HCT116 (cell line): ENCODE data around the gene MFSD6. TPM values are rescaled to one million over a fixed set of nuclear protein-coding genes. Genes with fewer than 3 reads are reported as not detected.

Experiments
- ATAC-seq: fragments of 200-7000 bp; cut with Tn5 transposase; 2 replicates; pipeline ENCODE4 v1.9.1; 2020; ENCODE audit warnings: mild to moderate bottlenecking, moderate library complexity
- BruUV-seq: library from RNA; stranded (reverse); fragments of 400-500 nt; replicated peaks from 2 replicates; lab custom pipeline; 2021; lab: Mats Ljungman, UMichigan
- CTCF ChIA-PET: fragments of 300-600 bp; sonication (Branson Sonifier 250); formaldehyde crosslinking; loops from one replicate; lab custom pipeline; 2021; ENCODE audit warnings: antibody characterized with exemption; lab: Charles Lee
- POLR2A ChIA-PET: fragments of 300-600, 350-600 bp; sonication (Branson Sonifier 250); formaldehyde crosslinking; loops from one replicate; lab custom pipeline; 2021; ENCODE audit warnings: antibody characterized with exemption; lab: Charles Lee
- RAD21 ChIA-PET, 2 experiments: fragments of 300-600 bp; sonication (Branson Sonifier 250); formaldehyde crosslinking; loops; one replicate each; lab custom pipeline; 2023; ENCODE audit warnings: low total read pairs in 2 of 2; ENCODE audit not compliant: uncharacterized antibody in 2 of 2, unreplicated experiment in 2 of 2, low non-redundant PET in 1 of 2; lab: Charles Lee
- DNase-seq: peaks from one replicate; pipeline ENCODE4 v3.0.0-alpha.2; 2010; ENCODE audit warnings: low read depth, low spot score
- H2AFZ ChIP-seq: fragments of 200-600 bp; shearing (Covaris generic), sonication (generic); 2 replicates; pipeline ENCODE4 v1.6.1; 2017; ENCODE audit warnings: low read depth, mixed run types, mixed read lengths, antibody characterized with exemption, low read length; ENCODE audit not compliant: poor library complexity, severe bottlenecking
- H3K27ac ChIP-seq: 2 replicates; pipeline ENCODE4 v1.5.1; 2012; ENCODE audit warnings: low read depth, low read length
- H3K27me3 ChIP-seq: fragments of 200-600 bp; sonication (generic); 2 replicates; pipeline ENCODE4 v1.6.1; 2016; ENCODE audit warnings: mixed run types, low read length, mixed read lengths; ENCODE audit not compliant: insufficient read depth
- H3K36me3 ChIP-seq, 2 experiments: fragments of 200-500 bp in 1 of 2; fragments of 200-600 bp in 1 of 2; sonication (Bioruptor generic) in 1 of 2; sonication (generic) in 1 of 2; 2 replicates each; pipeline versions ENCODE4 v1.5.1 to v1.6.1; 2014 to 2016; ENCODE audit warnings: low read length in 2 of 2, inconsistent platforms in 1 of 2, mixed read lengths in 1 of 2, mixed run types in 1 of 2; ENCODE audit not compliant: insufficient read depth in 2 of 2, control insufficient read depth in 1 of 2
- H3K4me1 ChIP-seq, 2 experiments: fragments of 200-600 bp in 1 of 2; sonication (generic) in 1 of 2; 2 replicates each; pipeline versions ENCODE4 v1.5.1 to v1.6.1; 2012 to 2017; ENCODE audit warnings: low read length in 2 of 2, inconsistent platforms in 1 of 2, mild to moderate bottlenecking in 1 of 2, mixed read lengths in 1 of 2, mixed run types in 1 of 2, moderate library complexity in 1 of 2; ENCODE audit not compliant: insufficient read depth in 2 of 2, control insufficient read depth in 1 of 2
- H3K4me2 ChIP-seq: fragments of 200-600 bp; sonication (generic); 2 replicates; pipeline ENCODE4 v1.6.1; 2017; ENCODE audit warnings: mixed run types, low read length, mixed read lengths
- H3K4me3 ChIP-seq, 2 experiments: fragments of 200-600 bp in 1 of 2; sonication (generic) in 1 of 2; replicated peaks in 1 of 2; 2 replicates each; pipeline ENCODE4 v1.5.1; 2011 to 2016; ENCODE audit warnings: low read length in 2 of 2, control low read depth in 1 of 2, low read depth in 1 of 2, mild to moderate bottlenecking in 1 of 2, mixed read lengths in 1 of 2, mixed run types in 1 of 2
- H3K79me2 ChIP-seq: fragments of 200-600 bp; sonication (generic); 2 replicates; pipeline ENCODE4 v1.6.1; 2017; ENCODE audit warnings: mild to moderate bottlenecking, mixed run types, low read length, moderate library complexity, mixed read lengths; ENCODE audit not compliant: insufficient read depth
- H3K9ac ChIP-seq: fragments of 200-600 bp; sonication (generic); 2 replicates; pipeline ENCODE4 v1.6.1; 2016; ENCODE audit warnings: low read length, mixed read lengths
- H3K9me2 ChIP-seq: fragments of 200-600 bp; sonication (generic), shearing (Covaris generic); 2 replicates; pipeline ENCODE4 v1.6.1; 2017; ENCODE audit warnings: mixed run types, mild to moderate bottlenecking, moderate library complexity; ENCODE audit not compliant: insufficient read depth
- H3K9me3 ChIP-seq, 2 experiments: fragments of 200-500 bp in 1 of 2; fragments of 200-600 bp in 1 of 2; sonication (Bioruptor generic) in 1 of 2; sonication (generic) in 1 of 2; 2 replicates each; pipeline ENCODE4 v1.6.1; 2014 to 2017; ENCODE audit warnings: low read length in 2 of 2, mixed read lengths in 2 of 2, inconsistent platforms in 1 of 2, low read depth in 1 of 2, mild to moderate bottlenecking in 1 of 2, mixed run types in 1 of 2, moderate library complexity in 1 of 2; ENCODE audit not compliant: control insufficient read depth in 1 of 2, insufficient read depth in 1 of 2
- H4K20me1 ChIP-seq: fragments of 200-600 bp; sonication (generic), shearing (Covaris generic); 2 replicates; pipeline ENCODE4 v1.6.1; 2017; ENCODE audit warnings: mixed run types, mild to moderate bottlenecking, moderate library complexity; ENCODE audit not compliant: insufficient read depth
- EGR1 ChIP-seq: IDR thresholded peaks from 2 replicates; pipeline ENCODE4 v1.6.1; 2012; ENCODE audit warnings: low read depth
- FOSL1 ChIP-seq: IDR thresholded peaks from 2 replicates; pipeline ENCODE4 v1.6.1; 2012; ENCODE audit warnings: low read depth
- POLR2A ChIP-seq: IDR thresholded peaks from 2 replicates; pipeline ENCODE4 v1.7.0; 2011; ENCODE audit warnings: borderline replicate concordance; ENCODE audit not compliant: insufficient read depth, insufficient read length; ENCODE audit errors: extremely low read depth
- POLR2AphosphoS5 ChIP-seq: IDR thresholded peaks from 2 replicates; pipeline ENCODE4 v1.6.1; 2011; ENCODE audit warnings: mild to moderate bottlenecking, low read depth, low read length, moderate library complexity
- YY1 ChIP-seq: IDR thresholded peaks from 2 replicates; pipeline ENCODE4 v1.6.1; 2011; ENCODE audit warnings: low read length, low read depth, moderate library complexity, mild to moderate bottlenecking; ENCODE audit not compliant: insufficient replicate concordance; ENCODE audit errors: extremely low read depth
- ZFX ChIP-seq: fragments of 450-650 bp; IDR thresholded peaks from 2 replicates; pipeline ENCODE4 v1.6.1; 2017
- intact Hi-C: fragments of 100-400 bp; cut with micrococcal nuclease; formaldehyde crosslinking; loops from 2 replicates; pipeline ENCODE4 v1.10.0; 2022
- total RNA-seq: library from RNA; stranded (reverse); gene quantifications from one replicate; pipeline ENCODE4 v1.2.1, GENCODE V29; 2021; ENCODE audit not compliant: unreplicated experiment
- TF ChIP-seq, protein P1 (sequence below): IDR thresholded peaks from 2 replicates; pipeline ENCODE4 v1.6.1; 2012
- TF ChIP-seq, protein P2 (sequence below): IDR thresholded peaks from 2 replicates; pipeline ENCODE4 v1.6.1; 2012; ENCODE audit warnings: low read depth
- TF ChIP-seq, protein P3 (sequence below), 3 experiments: fragments of 200-600 bp in 1 of 3; sonication (generic) in 1 of 3; IDR thresholded peaks in 2 of 3; conservative IDR thresholded peaks in 1 of 3; 2 replicates each; pipeline ENCODE4 v1.5.1; 2012 to 2017; ENCODE audit warnings: low read depth in 2 of 3, low read length in 2 of 3, antibody characterized with exemption in 1 of 3, borderline replicate concordance in 1 of 3, control low read depth in 1 of 3, mild to moderate bottlenecking in 1 of 3, mixed read lengths in 1 of 3, mixed run types in 1 of 3, moderate library complexity in 1 of 3; ENCODE audit not compliant: insufficient read depth in 1 of 3
- TF ChIP-seq, protein P4 (sequence below): IDR thresholded peaks from 2 replicates; pipeline ENCODE4 v1.6.1; 2011; ENCODE audit warnings: mild to moderate bottlenecking, low read length, moderate library complexity; ENCODE audit not compliant: insufficient replicate concordance; ENCODE audit errors: extremely low read depth

MFSD6 gene
- total RNA-seq, 1 experiment from 2014 or later = 18.6 TPM

DNA sequence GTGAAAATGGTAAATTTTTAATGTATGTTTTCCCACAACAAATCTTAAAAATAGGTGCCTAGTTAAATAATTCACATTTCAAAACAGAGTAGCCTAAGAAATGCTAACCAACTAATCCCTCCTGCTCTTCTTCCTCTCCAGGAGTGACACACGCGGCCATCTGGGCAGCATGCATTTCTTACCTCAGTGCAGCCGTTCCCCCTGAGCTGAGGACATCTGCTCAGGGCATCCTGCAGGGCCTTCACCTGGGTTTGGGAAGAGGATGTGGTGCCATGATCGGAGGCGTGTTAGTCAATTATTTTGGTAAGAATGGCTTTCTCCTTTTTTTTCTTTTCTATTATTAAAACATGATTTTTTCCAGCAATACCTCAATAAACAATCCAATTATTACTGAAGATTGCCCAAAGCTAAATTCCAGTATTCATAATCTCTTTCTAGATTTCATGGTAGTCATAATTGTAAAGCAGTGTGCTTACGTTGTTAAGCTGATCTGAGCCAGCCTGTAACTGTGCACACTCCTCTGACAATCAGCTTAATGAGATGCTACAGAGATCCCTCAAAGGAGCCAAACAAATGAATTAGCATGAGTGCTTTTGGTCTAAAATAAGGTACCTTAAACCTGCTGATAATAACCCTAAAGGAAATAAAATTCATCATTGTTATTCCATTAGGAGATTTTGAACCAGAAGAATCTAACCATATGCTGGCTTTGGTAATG lies 80.5 kb downstream of the MFSD6 start:
- H4K20me1 ChIP-seq = no peaks in the 10 kb centered on the region
- H3K4me2 ChIP-seq = no peak overlapping the region
- H3K79me2 ChIP-seq = no peaks in the 10 kb centered on the region
- H3K27me3 ChIP-seq = no peaks in the 10 kb centered on the region
- no peak overlapping the region for H3K4me3 ChIP-seq
- CTCF ChIA-PET = no interaction called here
- H3K36me3 ChIP-seq = no peaks in the 10 kb centered on the region
- no peaks in the 10 kb centered on the region for H3K4me1 ChIP-seq
- no TSS peak for BruUV-seq
- ATAC-seq = no peak
- POLR2A ChIA-PET = no interaction called here
- no peak overlapping the region for H3K9ac ChIP-seq
- H3K27ac ChIP-seq = no peak overlapping the region
- H3K9me2 ChIP-seq = no peaks in the 10 kb centered on the region
- no peaks in the 10 kb centered on the region for H3K9me3 ChIP-seq
- RAD21 ChIA-PET = no interaction called here
- no peak overlapping the region for H2AFZ ChIP-seq
- intact Hi-C loops = no loop called here
- TF ChIP-seq POLR2AphosphoS5 (no peak), FOSL1 (no peak), EGR1 (no peak), YY1 (no peak), POLR2A (no peak), ZFX (no peak)
- TF ChIP-seq, protein P1, sequence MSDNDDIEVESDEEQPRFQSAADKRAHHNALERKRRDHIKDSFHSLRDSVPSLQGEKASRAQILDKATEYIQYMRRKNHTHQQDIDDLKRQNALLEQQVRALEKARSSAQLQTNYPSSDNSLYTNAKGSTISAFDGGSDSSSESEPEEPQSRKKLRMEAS = no peak
- TF ChIP-seq, protein P2, sequence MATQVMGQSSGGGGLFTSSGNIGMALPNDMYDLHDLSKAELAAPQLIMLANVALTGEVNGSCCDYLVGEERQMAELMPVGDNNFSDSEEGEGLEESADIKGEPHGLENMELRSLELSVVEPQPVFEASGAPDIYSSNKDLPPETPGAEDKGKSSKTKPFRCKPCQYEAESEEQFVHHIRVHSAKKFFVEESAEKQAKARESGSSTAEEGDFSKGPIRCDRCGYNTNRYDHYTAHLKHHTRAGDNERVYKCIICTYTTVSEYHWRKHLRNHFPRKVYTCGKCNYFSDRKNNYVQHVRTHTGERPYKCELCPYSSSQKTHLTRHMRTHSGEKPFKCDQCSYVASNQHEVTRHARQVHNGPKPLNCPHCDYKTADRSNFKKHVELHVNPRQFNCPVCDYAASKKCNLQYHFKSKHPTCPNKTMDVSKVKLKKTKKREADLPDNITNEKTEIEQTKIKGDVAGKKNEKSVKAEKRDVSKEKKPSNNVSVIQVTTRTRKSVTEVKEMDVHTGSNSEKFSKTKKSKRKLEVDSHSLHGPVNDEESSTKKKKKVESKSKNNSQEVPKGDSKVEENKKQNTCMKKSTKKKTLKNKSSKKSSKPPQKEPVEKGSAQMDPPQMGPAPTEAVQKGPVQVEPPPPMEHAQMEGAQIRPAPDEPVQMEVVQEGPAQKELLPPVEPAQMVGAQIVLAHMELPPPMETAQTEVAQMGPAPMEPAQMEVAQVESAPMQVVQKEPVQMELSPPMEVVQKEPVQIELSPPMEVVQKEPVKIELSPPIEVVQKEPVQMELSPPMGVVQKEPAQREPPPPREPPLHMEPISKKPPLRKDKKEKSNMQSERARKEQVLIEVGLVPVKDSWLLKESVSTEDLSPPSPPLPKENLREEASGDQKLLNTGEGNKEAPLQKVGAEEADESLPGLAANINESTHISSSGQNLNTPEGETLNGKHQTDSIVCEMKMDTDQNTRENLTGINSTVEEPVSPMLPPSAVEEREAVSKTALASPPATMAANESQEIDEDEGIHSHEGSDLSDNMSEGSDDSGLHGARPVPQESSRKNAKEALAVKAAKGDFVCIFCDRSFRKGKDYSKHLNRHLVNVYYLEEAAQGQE = no peak
- TF ChIP-seq, protein P3, sequence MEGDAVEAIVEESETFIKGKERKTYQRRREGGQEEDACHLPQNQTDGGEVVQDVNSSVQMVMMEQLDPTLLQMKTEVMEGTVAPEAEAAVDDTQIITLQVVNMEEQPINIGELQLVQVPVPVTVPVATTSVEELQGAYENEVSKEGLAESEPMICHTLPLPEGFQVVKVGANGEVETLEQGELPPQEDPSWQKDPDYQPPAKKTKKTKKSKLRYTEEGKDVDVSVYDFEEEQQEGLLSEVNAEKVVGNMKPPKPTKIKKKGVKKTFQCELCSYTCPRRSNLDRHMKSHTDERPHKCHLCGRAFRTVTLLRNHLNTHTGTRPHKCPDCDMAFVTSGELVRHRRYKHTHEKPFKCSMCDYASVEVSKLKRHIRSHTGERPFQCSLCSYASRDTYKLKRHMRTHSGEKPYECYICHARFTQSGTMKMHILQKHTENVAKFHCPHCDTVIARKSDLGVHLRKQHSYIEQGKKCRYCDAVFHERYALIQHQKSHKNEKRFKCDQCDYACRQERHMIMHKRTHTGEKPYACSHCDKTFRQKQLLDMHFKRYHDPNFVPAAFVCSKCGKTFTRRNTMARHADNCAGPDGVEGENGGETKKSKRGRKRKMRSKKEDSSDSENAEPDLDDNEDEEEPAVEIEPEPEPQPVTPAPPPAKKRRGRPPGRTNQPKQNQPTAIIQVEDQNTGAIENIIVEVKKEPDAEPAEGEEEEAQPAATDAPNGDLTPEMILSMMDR (IDR thresholded peaks at IDR 0.05 in 2 of 3, conservative IDR thresholded peaks at IDR 0.05 in 1 of 3; ENCODE audit: borderline replicate concordance in 1 of 3, insufficient read depth in 1 of 3, low read depth in 2 of 3, low read length in 2 of 3) = no peak
- TF ChIP-seq, protein P4, sequence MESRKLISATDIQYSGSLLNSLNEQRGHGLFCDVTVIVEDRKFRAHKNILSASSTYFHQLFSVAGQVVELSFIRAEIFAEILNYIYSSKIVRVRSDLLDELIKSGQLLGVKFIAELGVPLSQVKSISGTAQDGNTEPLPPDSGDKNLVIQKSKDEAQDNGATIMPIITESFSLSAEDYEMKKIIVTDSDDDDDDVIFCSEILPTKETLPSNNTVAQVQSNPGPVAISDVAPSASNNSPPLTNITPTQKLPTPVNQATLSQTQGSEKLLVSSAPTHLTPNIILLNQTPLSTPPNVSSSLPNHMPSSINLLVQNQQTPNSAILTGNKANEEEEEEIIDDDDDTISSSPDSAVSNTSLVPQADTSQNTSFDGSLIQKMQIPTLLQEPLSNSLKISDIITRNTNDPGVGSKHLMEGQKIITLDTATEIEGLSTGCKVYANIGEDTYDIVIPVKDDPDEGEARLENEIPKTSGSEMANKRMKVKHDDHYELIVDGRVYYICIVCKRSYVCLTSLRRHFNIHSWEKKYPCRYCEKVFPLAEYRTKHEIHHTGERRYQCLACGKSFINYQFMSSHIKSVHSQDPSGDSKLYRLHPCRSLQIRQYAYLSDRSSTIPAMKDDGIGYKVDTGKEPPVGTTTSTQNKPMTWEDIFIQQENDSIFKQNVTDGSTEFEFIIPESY = no peak
- TF ChIP-seq, all 23 proteins: peak for 0
- DNase-seq = no peak
